Femur (tissue), 1 donor: ENCODE data around the gene SLC30A10.
A peak's percentile ranks its signal among the peaks of the same experiment; 100 is the strongest.
"Not testable (repeated sequence)": the region's sequence is repeated elsewhere in the genome, so short reads cannot be mapped to it uniquely, and the experiment has no call there.

ENCODE experiments used
- DNase-seq: peaks from one replicate; pipeline ENCODE4 v3.0.0-alpha.2; 2017

Gene SLC30A10

GRCh38 chr1:219927956-219928790 lies at the start of gene SLC30A10:
Gene SLC30A10 (minus strand): TSS chr1:219928557. CDS start chr1:219928440, 117 bp downstream.
- DNase-seq: peak; percentile 44

- no peak for DNase-seq
Measured at GRCh38 chr1:219973213-219973612, 44.9 kb upstream of the SLC30A10 start.

GRCh38 chr1:219967361-219967760 lies 39.0 kb upstream of the SLC30A10 start:
- DNase-seq: no peak

- no peak for DNase-seq
Measured at GRCh38 chr1:219966071-219966349, 37.7 kb upstream of the SLC30A10 start.

GRCh38 chr1:219965285-219966070 lies 37.1 kb upstream of the SLC30A10 start:
- no peak for DNase-seq

GRCh38 chr1:219963432-219963831 lies 35.1 kb upstream of the SLC30A10 start:
- no peak for DNase-seq

GRCh38 chr1:219961684-219962083 lies 33.3 kb upstream of the SLC30A10 start:
- DNase-seq: no peak

- DNase-seq: no peak
Measured at GRCh38 chr1:219959540-219960203, 31.3 kb upstream of the SLC30A10 start.

- no peak for DNase-seq
Measured at GRCh38 chr1:219958875-219959417, 30.6 kb upstream of the SLC30A10 start.

- DNase-seq: no peak
Measured at GRCh38 chr1:219954736-219955421, 26.5 kb upstream of the SLC30A10 start.

GRCh38 chr1:219954052-219954451 lies 25.7 kb upstream of the SLC30A10 start:
- DNase-seq: no peak

- no peak for DNase-seq
Measured at GRCh38 chr1:219952361-219952760, 24.0 kb upstream of the SLC30A10 start.

GRCh38 chr1:219949227-219949626 lies 20.9 kb upstream of the SLC30A10 start:
- DNase-seq: not testable (repeated sequence)

- DNase-seq: not testable (repeated sequence)
Measured at GRCh38 chr1:219948766-219949165, 20.4 kb upstream of the SLC30A10 start.

GRCh38 chr1:219945795-219946194 lies 17.4 kb upstream of the SLC30A10 start:
- DNase-seq: no peak

GRCh38 chr1:219941179-219942118 lies 13.1 kb upstream of the SLC30A10 start:
- no peak for DNase-seq

- no peak for DNase-seq
Measured at GRCh38 chr1:219940707-219941106, 12.3 kb upstream of the SLC30A10 start.

GRCh38 chr1:219938706-219939105 lies 10.3 kb upstream of the SLC30A10 start:
- no peak for DNase-seq

- not testable (repeated sequence) for DNase-seq
Measured at GRCh38 chr1:219933763-219934162, 5.4 kb upstream of the SLC30A10 start.

GRCh38 chr1:219931033-219931432 lies 2.7 kb upstream of the SLC30A10 start:
- no peak for DNase-seq

GRCh38 chr1:219928791-219929118 lies 398 bp upstream of the SLC30A10 start:
- DNase-seq: no peak
